ENCODE measurements around the gene MLXIP. TPM values are rescaled to one million over a fixed set of nuclear protein-coding genes. Genes with fewer than 3 reads are reported as not detected.

MLXIP gene
- total and polyA plus RNA-seq, 2 of the 13 experiments (the other 11 are each of a cell fraction or from before 2014, with no cell fraction given) = 5.3 to 6.7 TPM

DNA sequence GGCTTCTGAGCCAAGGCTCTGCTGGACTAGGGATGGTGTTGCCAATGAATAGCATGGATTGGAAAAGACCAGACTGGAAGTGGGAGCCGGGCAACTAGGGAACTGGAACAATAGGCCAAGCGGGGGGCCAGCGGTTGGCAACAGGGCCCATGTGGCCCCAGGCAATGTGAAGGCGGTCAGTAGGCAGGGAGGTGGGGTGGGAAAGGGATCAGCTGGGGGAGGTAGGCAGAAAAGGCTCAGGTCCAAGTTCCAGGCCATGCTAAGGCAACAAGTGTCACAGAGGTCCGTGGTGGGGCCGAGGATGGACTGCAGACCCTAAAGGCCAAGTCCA lies 14.9 kb upstream of the MLXIP start:
- 4% methylated on average over 4 of the region's 6 CpGs for WGBS (ENCODE audit: low lambda C conversion rate)
- DNase-seq (ENCODE audit: low spot score) (no peak), FAIRE-seq (no peak), ATAC-seq (peak; percentile 46)
- Histone ChIP-seq H4K20me1 (ENCODE audit: insufficient read depth, low read length) (no peaks in the 10 kb centered on the region), H3K27me3 (ENCODE audit: control insufficient read depth in 1 of 2, insufficient read depth in 2 of 2, low read length in 2 of 2) (no peaks in the 10 kb centered on the region), H3K9ac (ENCODE audit: insufficient read depth, low read depth, low read length) (peak overlapping the region; percentile 61), H2AFZ (ENCODE audit: low read length) (no peak overlapping the region), H3K79me2 (ENCODE audit: insufficient read depth, low read length) (no peaks in the 10 kb centered on the region), H3K27ac (ENCODE audit: extremely low read length, insufficient read depth, low read length) (peak overlapping the region; percentile 71), H3K4me2 (ENCODE audit: low read depth, low read length) (peak overlapping the region; percentile 85), H3K4me1 (ENCODE audit: insufficient read depth, low read length) (peaks cover 45% of the 10 kb centered on the region), H3K36me3 (replicated peaks in 1 of 2; ENCODE audit: control insufficient read depth in 1 of 2, insufficient read depth in 2 of 2, low read length in 2 of 2) (peaks cover 2 to 12% of the 10 kb centered on the region in 2 experiments; a peak in 2 of 5 replicates), H3K9me3 (ENCODE audit: low read length) (no peaks in the 10 kb centered on the region), H3K4me3 (replicated peaks in 1 of 3; ENCODE audit: insufficient read depth in 1 of 3, low read depth in 2 of 3, low read length in 3 of 3) (peak overlapping the region; percentile 36 to 66 (median 47))
- in situ Hi-C loops (cut with HindIII; ENCODE audit: extremely low pct_ligation_motif_present, low pct_unique_long_range_greater_than_20kb) (no loop called here), intact Hi-C loops (cut with micrococcal nuclease; ENCODE audit: unreplicated experiment) (loop anchor here (1.0 kb wide), 1 partner anchor 15 kb away; the partner anchor contains the start of gene MLXIP)
- ChIA-PET CTCF (ENCODE audit: low intra/inter-chr PET ratio, low total read pairs) (interaction anchor here (1.0 kb wide), 1 partner anchor 10 kb away, joined by 3 read pairs; no protein-coding TSS in a partner anchor), POLR2A (interaction anchor here (0.8 to 2.4 kb wide), 11 partner anchors 8 to 203 kb away, joined by 3 to 27 read pairs (median 4); partner anchors contain the start of genes DIABLO and MLXIP)
- BruUV-seq (replicated peaks) = no TSS peak
- TF ChIP-seq TBX2 (CRISPR knock-in tag; IDR thresholded peaks at IDR 0.05; ENCODE audit: borderline replicate concordance) = peak; percentile 29; the same call in 1 of the 2 replicates
- TF ChIP-seq, protein P1, sequence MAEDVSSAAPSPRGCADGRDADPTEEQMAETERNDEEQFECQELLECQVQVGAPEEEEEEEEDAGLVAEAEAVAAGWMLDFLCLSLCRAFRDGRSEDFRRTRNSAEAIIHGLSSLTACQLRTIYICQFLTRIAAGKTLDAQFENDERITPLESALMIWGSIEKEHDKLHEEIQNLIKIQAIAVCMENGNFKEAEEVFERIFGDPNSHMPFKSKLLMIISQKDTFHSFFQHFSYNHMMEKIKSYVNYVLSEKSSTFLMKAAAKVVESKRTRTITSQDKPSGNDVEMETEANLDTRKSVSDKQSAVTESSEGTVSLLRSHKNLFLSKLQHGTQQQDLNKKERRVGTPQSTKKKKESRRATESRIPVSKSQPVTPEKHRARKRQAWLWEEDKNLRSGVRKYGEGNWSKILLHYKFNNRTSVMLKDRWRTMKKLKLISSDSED (CRISPR knock-in tag; IDR thresholded peaks at IDR 0.05) = 0 out of 2 replicates have a peak, but pooled peaks have one; percentile 44
- TF ChIP-seq ZNF598 (CRISPR knock-in tag; IDR thresholded peaks at IDR 0.05; ENCODE audit: borderline replicate concordance) = no peak
- TF ChIP-seq, protein P2, sequence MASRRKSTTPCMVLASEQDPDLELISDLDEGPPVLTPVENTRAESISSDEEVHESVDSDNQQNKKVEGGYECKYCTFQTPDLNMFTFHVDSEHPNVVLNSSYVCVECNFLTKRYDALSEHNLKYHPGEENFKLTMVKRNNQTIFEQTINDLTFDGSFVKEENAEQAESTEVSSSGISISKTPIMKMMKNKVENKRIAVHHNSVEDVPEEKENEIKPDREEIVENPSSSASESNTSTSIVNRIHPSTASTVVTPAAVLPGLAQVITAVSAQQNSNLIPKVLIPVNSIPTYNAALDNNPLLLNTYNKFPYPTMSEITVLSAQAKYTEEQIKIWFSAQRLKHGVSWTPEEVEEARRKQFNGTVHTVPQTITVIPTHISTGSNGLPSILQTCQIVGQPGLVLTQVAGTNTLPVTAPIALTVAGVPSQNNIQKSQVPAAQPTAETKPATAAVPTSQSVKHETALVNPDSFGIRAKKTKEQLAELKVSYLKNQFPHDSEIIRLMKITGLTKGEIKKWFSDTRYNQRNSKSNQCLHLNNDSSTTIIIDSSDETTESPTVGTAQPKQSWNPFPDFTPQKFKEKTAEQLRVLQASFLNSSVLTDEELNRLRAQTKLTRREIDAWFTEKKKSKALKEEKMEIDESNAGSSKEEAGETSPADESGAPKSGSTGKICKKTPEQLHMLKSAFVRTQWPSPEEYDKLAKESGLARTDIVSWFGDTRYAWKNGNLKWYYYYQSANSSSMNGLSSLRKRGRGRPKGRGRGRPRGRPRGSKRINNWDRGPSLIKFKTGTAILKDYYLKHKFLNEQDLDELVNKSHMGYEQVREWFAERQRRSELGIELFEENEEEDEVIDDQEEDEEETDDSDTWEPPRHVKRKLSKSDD (CRISPR knock-in tag; IDR thresholded peaks at IDR 0.05; ENCODE audit: low read depth) = 0 out of 2 replicates have a peak, but pooled peaks have one; percentile 20
- peak; percentile 39; the same call in 1 of the 2 replicates for TF ChIP-seq ZFX (CRISPR knock-in tag; IDR thresholded peaks at IDR 0.05; ENCODE audit: low read depth)
- no peak for TF ChIP-seq REPIN1 (CRISPR knock-in tag; IDR thresholded peaks at IDR 0.05; ENCODE audit: borderline replicate concordance, low read depth)
- TF ChIP-seq TMF1 (CRISPR knock-in tag; IDR thresholded peaks at IDR 0.05; ENCODE audit: low read depth) = 0 out of 2 replicates have a peak, but pooled peaks have one; percentile 0
- TF ChIP-seq, protein P3, sequence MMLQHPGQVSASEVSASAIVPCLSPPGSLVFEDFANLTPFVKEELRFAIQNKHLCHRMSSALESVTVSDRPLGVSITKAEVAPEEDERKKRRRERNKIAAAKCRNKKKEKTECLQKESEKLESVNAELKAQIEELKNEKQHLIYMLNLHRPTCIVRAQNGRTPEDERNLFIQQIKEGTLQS (CRISPR knock-in tag; IDR thresholded peaks at IDR 0.05) = no peak
- TF ChIP-seq, protein P4, sequence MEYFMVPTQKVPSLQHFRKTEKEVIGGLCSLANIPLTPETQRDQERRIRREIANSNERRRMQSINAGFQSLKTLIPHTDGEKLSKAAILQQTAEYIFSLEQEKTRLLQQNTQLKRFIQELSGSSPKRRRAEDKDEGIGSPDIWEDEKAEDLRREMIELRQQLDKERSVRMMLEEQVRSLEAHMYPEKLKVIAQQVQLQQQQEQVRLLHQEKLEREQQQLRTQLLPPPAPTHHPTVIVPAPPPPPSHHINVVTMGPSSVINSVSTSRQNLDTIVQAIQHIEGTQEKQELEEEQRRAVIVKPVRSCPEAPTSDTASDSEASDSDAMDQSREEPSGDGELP (IDR thresholded peaks at IDR 0.05; ENCODE audit: borderline replicate concordance, low read depth) = peak; percentile 79; the same call in 1 of the 2 replicates
- 0 out of 2 replicates have a peak, but pooled peaks have one; percentile 7 for TF ChIP-seq NCOR1 (IDR thresholded peaks at IDR 0.05; ENCODE audit: borderline replicate concordance, low read length)
- no peak for TF ChIP-seq HOXA9 (CRISPR knock-in tag; IDR thresholded peaks at IDR 0.05; ENCODE audit: borderline replicate concordance)
- TF ChIP-seq, protein P5, sequence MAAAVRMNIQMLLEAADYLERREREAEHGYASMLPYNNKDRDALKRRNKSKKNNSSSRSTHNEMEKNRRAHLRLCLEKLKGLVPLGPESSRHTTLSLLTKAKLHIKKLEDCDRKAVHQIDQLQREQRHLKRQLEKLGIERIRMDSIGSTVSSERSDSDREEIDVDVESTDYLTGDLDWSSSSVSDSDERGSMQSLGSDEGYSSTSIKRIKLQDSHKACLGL (CRISPR knock-in tag; IDR thresholded peaks at IDR 0.05) = no peak
- TF ChIP-seq JARID2 (CRISPR knock-in tag; IDR thresholded peaks at IDR 0.05; ENCODE audit: insufficient replicate concordance) = peak; percentile 23
- peak; percentile 40; the same call in 1 of the 2 replicates for TF ChIP-seq HNF4G (IDR thresholded peaks at IDR 0.05; ENCODE audit: borderline replicate concordance, low read depth, low read length)
- TF ChIP-seq HNF4G (CRISPR knock-in tag; IDR thresholded peaks at IDR 0.05; ENCODE audit: borderline replicate concordance, low read depth) = no peak
- 0 out of 2 replicates have a peak, but pooled peaks have one; percentile 8 for TF ChIP-seq MTA1 (CRISPR knock-in tag; IDR thresholded peaks at IDR 0.05; ENCODE audit: borderline replicate concordance)
- 0 out of 2 replicates have a peak, but pooled peaks have one; percentile 15 for TF ChIP-seq HES4 (CRISPR knock-in tag; IDR thresholded peaks at IDR 0.05; ENCODE audit: borderline replicate concordance)
- 0 out of 2 replicates have a peak, but pooled peaks have one; percentile 28 for TF ChIP-seq EHMT2 (IDR thresholded peaks at IDR 0.05; ENCODE audit: borderline replicate concordance, low read depth, low read length)
